Activated T-cell treated with anti-CD3 and anti-CD28 coated beads, Interleukin-2, amount 50 U/mL, for 48 hours (primary cell): Measurements from ENCODE around the gene HPS1.

Source experiments
- DNase-seq, 2 experiments: peaks; one replicate each; pipeline ENCODE4 v3.0.0-alpha.2; 2020

The HPS1 gene

DNA sequence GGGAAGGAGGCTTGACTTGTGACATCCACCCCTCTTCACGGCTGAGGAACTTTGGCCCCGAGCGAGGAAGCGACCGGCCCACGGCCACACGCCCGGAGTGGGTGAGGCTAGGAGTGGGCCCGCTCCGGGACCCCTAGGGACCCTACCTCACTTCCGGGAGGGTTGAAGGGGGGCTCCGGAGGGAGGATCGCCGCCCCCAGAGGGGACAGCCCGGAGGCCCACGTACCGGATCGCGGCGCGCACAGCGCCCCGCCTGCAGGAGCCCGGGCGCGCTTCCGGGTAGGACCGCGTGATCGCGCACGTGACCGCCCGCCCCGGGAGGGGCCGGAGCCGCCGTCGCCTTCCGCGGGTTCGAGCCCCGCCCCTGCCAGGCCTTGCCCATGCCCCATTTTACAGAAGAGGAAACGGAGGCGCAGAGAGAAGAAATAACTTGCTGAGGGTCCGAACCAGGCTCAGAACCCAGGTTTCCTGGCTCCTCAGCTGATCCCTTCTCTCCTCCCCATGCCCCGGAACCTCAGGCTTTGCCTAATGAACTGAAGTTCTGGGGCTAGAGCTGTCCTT lies at the start of gene HPS1:
TSS of gene HPS1 (minus strand) at position 275 of the 561 bp plus-strand sequence. CDS start 3,695 bp downstream, outside the sequence.
- peak; percentile 85 to 90 for DNase-seq

DNA sequence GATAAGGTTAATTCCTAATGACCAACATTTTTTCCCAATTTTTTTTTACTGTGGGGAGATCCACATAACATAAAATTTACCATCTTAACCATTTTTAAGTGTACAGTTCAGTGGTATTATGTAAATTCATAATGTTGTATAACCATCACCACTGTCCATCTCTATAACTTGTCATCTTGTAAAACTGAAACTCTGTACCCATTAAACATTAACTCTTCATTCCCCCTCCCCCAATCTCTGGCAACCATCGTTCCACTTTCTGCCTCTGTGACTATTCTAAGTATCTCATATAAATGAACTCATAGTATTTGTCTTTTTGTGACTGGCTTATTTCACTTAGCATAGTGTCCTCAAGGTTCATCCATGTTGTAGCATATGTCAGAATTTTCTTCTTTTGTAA lies 46.0 kb upstream of the HPS1 start:
- DNase-seq, result no peak

DNA sequence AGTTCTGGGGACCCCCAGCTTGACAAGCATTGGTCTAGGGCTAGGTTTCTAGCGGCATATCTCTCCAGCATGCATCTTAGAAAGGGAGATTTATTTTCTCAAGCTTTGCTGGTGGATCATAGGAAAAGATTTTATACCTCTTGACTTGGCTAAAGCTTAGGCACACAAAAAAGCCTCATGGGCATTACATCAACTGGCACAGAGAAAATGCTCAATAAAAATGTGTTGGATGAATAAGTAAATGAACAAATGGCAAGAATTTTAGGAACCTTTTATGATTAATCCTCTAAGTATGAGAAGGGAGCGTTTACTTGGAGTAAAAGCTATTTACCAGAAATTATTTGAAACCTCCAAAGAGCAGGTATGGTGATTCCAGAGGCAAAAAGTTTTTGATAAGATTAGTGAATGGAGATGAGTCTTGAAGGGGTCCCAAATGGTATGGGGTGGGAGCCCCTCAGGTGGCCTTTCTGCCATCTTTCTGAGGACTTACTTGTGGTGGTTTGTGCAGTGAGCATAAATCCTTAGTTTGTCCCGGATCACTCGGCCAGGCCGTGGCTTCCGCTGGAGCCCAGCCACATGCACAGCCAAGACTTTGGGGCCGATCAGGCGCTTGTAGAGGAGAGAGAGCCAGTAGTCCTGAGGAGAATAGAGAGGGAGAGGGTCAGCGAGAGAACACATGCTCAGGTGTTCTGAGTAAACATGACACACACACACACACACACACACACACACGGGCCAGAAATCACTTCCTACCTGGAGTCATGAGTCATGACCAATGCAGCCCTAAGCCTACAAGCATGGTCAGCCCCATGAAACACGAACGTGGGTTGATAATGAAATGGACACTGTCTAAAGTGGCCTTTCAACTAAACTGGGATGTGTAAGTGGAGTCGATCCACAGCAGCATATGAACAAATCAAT lies 43.1 kb upstream of the HPS1 start:
- DNase-seq, result no peak

GRCh38 chr10:98488669-98489430 lies 42.1 kb upstream of the HPS1 start:
- no peak for DNase-seq

DNA sequence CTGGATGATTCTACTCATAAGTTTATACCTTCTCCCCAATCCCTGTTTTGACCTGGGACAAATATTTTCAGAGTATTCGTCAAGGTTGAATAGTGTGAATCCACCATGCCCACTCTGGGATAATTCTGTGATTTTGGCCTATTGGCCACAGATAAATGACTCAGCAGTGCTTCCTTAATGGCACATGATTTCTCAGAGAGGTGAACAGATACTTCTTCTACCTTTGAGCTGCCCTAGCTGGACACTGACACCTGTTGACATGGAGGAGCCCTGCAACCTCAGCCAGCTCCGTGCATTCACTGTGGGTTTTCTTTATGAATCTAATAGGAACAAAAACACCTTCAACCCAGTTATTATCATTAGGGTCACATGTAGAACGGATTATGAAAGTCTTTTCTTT lies 40.9 kb upstream of the HPS1 start:
- DNase-seq, result no peak

- DNase-seq, result no peak
Measured at GRCh38 chr10:98486421-98486820, 39.7 kb upstream of the HPS1 start.

DNA sequence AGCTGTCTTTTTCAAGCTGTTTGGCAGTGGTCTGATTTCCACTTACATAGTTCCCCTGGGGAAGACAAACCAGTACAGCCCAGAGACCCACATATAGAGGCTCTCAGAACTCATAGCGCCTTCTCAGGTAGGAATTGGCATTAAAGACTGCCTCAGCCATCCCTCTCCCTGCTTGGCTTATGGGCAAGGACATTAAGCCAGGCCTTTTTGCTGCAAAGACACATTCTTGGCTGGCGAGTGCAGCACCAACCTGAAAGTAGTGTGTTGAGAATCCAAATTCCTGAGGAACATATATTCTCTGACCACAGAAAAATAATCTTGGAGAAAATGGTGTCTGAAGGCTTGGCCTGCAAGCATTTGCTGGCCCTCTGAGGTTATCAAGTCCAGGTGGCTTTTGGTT lies 39.2 kb upstream of the HPS1 start:
- DNase-seq, result no peak

DNA sequence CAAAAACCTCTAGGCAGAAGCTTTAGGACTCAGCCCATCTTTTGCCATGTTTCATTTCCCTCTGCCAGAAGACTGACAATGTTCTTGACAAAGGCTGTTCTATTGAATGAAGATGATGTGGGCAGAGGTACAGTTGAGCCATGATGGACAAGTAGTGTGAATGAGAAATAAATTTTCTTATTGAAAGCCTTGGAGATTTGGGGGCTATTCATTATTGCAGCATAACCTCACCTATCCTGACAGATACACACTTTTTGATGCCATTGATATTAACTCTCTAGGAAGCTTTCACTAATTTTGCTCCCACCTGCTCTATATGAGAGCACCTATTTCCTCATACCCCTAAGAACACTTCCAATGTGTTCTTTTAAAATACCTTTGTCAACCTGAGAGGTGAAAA lies 36.9 kb upstream of the HPS1 start:
- no peak for DNase-seq

DNA sequence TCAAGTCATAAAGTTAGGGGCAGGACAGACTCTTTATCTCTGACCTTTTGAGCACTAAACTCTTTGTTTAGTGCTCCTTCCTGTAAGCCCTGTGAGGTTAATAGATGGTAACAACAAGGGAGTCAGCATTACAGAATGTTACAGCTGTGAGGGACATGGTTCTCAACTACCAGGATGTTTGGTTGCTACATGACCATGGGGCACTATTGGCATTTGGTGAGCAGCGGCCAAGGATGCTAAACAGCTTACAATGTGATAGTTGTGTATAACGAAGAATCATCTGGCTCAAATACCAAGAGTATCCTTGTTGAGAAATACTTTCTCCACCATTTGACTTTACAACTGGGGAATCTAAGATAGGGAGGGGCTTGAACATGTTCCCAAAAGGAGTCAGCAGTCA lies 35.4 kb upstream of the HPS1 start:
- no peak for DNase-seq

GRCh38 chr10:98481404-98481945 lies 34.7 kb upstream of the HPS1 start:
- DNase-seq, result no peak

DNA sequence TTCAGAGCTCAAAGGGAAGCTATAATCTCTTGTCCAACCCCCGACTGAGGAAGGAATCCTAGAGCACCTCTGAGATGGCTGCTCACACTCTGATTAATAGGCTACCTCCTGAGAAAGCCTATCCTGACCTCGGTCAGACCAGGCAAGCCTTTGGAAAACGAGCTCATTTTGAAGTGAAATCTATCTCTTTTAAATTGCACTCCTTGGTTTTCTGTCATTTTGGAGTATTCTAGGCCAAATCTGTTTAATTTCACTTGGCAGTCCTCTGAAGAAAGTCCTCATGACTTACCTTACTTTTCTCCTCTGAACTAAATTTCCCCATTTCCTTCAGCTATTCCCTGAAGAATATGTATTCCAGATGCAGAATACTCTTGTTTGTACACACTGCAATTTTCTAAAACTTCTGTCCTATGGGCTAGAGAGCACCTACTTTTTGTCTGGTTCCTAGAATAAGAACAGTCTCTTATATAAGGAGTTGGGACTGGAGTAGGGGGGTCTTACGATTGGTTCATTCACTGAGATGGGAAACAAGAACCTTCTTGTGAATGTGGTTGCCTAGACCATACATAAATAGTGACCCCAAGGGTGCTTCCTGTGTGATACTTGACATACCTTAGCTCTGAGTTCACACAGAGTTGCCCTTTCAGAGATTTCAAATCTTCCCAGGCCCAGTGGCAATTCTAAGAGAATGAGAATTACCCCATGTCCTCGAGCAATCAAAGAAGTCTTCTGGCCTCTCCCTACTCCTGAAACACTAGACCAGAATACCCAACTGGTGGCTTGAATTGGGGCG lies 31.9 kb upstream of the HPS1 start:
- DNase-seq, result no peak

DNA sequence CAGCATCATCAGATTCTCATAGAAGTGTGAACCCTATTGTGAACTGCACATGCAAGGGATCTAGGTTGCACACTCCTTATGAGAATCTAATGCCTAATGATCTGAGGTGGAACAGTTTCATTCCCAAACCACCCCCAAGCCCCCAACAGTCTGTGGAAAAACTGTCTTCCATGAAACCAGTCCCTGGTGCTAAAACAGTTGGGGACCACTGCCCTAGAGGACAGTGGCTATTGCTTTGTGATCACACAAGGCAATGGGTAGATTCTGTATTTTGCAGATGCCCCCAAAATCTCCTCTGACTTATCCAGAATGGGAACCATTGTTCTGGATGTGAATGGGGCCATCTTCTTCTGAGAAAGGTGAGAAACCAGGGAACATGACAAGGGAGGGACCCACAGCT lies 31.1 kb upstream of the HPS1 start:
- DNase-seq, result no peak

GRCh38 chr10:98474628-98475027 lies 27.9 kb upstream of the HPS1 start:
- DNase-seq, result no peak

GRCh38 chr10:98472196-98472595 lies 25.5 kb upstream of the HPS1 start:
- DNase-seq, result no peak

DNA sequence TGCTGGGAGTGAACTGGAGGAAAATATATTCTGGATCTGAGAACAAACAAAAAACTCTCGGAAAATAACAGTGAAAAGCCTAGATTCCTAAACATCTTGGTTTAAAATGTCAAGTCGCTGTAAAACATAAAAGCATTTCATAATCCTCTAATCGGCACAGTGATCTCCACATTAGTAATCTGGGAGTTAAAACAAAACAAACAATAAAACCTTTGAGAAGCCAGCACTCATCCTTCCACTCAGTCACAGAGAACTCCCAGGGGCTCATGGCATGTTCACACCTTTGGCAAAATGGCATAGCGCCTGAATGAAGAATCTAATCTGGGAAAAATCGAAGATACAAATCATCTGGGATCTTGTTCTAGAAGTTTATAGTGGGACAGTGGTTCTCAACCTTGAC lies 24.1 kb upstream of the HPS1 start:
- no peak for DNase-seq

DNA sequence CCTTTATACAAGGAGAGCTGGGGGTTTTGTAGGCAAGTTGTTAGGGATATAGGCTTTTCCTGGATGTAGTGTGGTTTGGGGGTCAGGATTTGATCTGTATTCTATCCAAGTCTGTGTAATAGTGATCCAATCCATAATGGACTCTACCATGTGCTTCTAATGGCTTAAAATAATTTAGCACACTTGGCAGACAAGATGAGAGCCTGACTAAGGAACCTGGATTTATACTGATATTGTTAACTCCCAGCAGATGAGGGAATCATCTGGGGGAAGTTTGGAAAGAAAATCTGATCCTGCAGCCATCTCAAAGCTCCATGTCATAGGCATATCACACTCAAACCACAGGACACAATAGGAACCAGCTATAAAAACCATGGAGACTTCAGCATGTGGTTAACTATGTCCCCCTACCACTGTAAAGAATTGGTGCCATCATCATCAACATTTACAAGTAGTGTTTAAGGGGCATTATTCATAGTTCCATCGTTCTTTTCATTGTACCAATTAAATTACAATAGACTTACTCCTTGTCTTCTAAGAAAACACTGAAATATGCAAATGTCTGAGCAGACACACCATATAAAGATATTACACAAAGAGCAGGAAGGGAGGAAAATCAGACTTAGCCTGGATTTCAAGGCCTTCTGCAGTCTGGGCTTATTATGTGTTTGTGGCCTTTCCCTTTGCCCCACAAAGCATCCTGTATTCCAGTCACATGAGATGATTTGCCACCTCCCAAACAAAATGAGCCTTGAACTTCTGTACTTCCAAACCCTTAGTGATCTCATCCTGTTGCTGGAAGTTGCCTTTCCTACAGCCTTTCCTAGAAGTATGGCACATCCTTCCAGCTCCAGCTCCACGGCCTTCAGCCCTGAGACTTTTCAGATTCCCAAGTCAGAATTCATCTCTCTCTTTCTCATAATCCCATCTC lies 22.5 kb upstream of the HPS1 start:
- DNase-seq, result no peak

DNA sequence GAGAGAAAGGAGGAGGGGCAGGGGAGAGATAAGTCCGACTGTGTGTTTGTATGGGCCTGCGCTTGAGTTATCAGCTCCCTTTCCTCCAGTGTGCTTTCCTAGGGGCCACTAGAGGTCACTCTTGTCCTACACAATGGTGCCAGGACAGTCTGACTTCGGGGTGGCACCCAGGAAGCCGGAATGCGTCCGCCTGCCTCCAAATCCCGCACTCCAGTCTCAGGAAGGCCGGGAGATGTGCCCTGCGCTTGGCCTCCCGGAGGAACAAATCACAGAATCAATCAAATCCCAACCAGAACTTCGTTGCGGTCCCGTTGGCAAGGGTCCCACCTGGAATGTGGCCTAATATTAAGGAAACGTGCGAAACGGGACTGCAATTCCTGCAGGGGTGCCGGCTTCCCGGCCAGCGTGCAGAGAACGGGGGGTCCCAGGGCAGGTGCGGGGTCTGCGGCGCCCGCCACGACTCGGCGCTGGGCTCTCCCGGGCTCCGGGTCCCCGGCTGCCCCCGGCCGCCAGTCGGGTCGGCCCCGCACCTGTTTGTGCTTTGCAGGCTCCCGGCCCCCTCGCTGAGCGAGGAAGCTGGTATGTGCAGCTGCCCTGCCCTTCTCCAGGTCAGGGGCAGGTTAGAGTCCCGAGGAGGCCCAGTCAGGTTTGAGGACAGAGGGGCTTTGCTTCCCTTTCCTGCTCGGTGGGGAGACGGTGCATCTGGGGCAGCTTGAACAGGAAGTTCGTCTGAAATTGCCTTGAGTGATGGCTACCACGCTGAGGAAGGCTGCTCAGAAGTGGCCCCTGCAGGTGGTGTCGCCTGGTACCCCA lies 21.0 kb upstream of the HPS1 start:
- peak; percentile 66 to 69 for DNase-seq

DNA sequence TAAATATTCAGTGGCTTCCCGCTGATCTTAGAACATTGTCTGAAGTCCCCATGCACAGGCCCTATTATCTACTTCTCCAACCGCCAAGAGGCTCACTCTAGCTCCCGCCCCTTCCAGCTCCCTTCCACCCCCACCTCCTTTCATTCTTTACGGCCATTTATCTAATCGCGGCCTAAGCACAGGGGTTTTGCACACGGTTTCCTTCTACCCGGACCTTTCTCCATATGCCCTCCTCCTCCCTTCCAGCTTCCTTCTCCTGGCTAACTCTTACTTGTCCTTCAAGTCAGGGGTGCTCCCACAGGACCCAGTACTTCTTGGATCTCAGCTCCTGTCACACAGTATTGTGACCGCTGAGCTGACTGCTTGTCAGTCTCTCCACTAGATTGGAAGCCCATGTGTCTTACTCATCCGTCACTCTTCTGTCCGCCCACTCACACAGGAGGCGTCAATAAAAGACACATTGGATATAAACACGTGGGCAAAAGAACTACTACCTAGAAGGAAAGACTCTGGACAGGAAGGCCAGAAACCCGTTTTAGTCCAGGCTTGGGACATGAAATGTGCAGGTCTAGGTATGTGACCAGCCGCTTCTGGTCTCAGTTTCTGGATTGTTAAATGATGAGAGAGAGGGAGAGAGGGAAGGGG lies 20.2 kb upstream of the HPS1 start:
- DNase-seq, result no peak

- no peak for DNase-seq
Measured at GRCh38 chr10:98465866-98466265, 19.1 kb upstream of the HPS1 start.
